Hippocampal formation (tissue), 2 donors: ENCODE data around the gene CSMD2.
"Not testable (repeated sequence)": the region's sequence is repeated elsewhere in the genome, so short reads cannot be mapped to it uniquely, and the experiment has no call there.

Experiments
- DNase-seq, 2 donors: peaks; one replicate each; lab custom pipeline; 2025; lab: John Stamatoyannopoulos, UW

The CSMD2 gene

GRCh38 chr1:34113362-34113761, 51.7 kb downstream of the CSMD2 start:
- DNase-seq, result peak in 1 of 2 donors; percentile 21

GRCh38 chr1:34108711-34109110, 56.3 kb downstream of the CSMD2 start:
- DNase-seq, result no peak

GRCh38 chr1:34108269-34108668, 56.8 kb downstream of the CSMD2 start:
- DNase-seq, result no peak

- no peak for DNase-seq
Observed at GRCh38 chr1:34101151-34101550, 63.9 kb downstream of the CSMD2 start.

- DNase-seq, result no peak
Observed at GRCh38 chr1:34100332-34100731, 64.7 kb downstream of the CSMD2 start.

- DNase-seq, result not testable (repeated sequence)
Observed at GRCh38 chr1:34092399-34092798, 72.6 kb downstream of the CSMD2 start.

- DNase-seq, result no peak
Observed at GRCh38 chr1:34089731-34090130, 75.3 kb downstream of the CSMD2 start.

GRCh38 chr1:34087986-34088385, 77.0 kb downstream of the CSMD2 start:
- DNase-seq, result no peak

- no peak for DNase-seq
Observed at GRCh38 chr1:34086561-34086960, 78.5 kb downstream of the CSMD2 start.

GRCh38 chr1:34083974-34084373, 81.1 kb downstream of the CSMD2 start:
- DNase-seq, result no peak

GRCh38 chr1:34082085-34082670, 82.9 kb downstream of the CSMD2 start:
- DNase-seq, result not testable (repeated sequence)

GRCh38 chr1:34078383-34078782, 86.6 kb downstream of the CSMD2 start:
- DNase-seq, result no peak

- no peak for DNase-seq
Observed at GRCh38 chr1:34075576-34075975, 89.5 kb downstream of the CSMD2 start.

GRCh38 chr1:34073028-34073695, 91.9 kb downstream of the CSMD2 start:
- no peak for DNase-seq

GRCh38 chr1:34070201-34070836, 94.7 kb downstream of the CSMD2 start:
- DNase-seq, result peak; percentile 21 to 37

GRCh38 chr1:34066981-34067603, 97.9 kb downstream of the CSMD2 start:
- DNase-seq, result no peak

- DNase-seq, result no peak
Observed at GRCh38 chr1:34066166-34066565, 98.9 kb downstream of the CSMD2 start.

- DNase-seq, result no peak
Observed at GRCh38 chr1:34065498-34065897, 99.5 kb downstream of the CSMD2 start.

- DNase-seq, result peak; percentile 25 to 40
Observed at GRCh38 chr1:34060901-34061415, 104.1 kb downstream of the CSMD2 start.

- no peak for DNase-seq
Observed at GRCh38 chr1:34060187-34060730, 104.8 kb downstream of the CSMD2 start.

- DNase-seq, result no peak
Observed at GRCh38 chr1:34057347-34058130, 107.5 kb downstream of the CSMD2 start.

- no peak for DNase-seq
Observed at GRCh38 chr1:34055818-34056217, 109.2 kb downstream of the CSMD2 start.
